Astrocyte (in vitro differentiated cells and primary cell): ENCODE measurements around the gene DOK6. TPM values are rescaled to one million over a fixed set of nuclear protein-coding genes. Genes with fewer than 3 reads are reported as not detected.

Source experiments
- DNase-seq: peaks from one replicate; pipeline ENCODE4 v3.0.0-alpha.2; 2010; ENCODE audit warnings: low read depth
- FAIRE-seq: peaks from 2 replicates; lab custom pipeline; 2011; peaks lifted over from hg19 to GRCh38; lab: Jason Lieb, UNC
- H2AFZ ChIP-seq: 2 replicates; pipeline ENCODE4 v1.6.0; 2012; ENCODE audit warnings: low read depth, low read length, inconsistent platforms
- H3K27ac ChIP-seq: 2 replicates; pipeline ENCODE4 v1.5.1; 2011; ENCODE audit warnings: low read depth, low read length, inconsistent platforms
- H3K27me3 ChIP-seq: 2 replicates; pipeline ENCODE4 v1.6.0; 2011; ENCODE audit warnings: low read length, inconsistent platforms; ENCODE audit not compliant: insufficient read depth
- H3K36me3 ChIP-seq: 2 replicates; pipeline ENCODE4 v1.5.1; 2011; ENCODE audit warnings: low read length, inconsistent platforms; ENCODE audit not compliant: insufficient read depth
- H3K4me1 ChIP-seq: 2 replicates; pipeline ENCODE4 v1.5.1; 2011; ENCODE audit warnings: low read length, inconsistent platforms; ENCODE audit not compliant: insufficient read depth
- H3K4me2 ChIP-seq: 2 replicates; pipeline ENCODE4 v1.6.0; 2012; ENCODE audit warnings: low read length, inconsistent platforms
- H3K4me3 ChIP-seq: 2 replicates; pipeline ENCODE4 v1.5.1; 2011; ENCODE audit warnings: low read depth, mild to moderate bottlenecking, low read length, inconsistent platforms; ENCODE audit not compliant: insufficient read depth
- H3K79me2 ChIP-seq: 2 replicates; pipeline ENCODE4 v1.6.0; 2012; ENCODE audit warnings: mild to moderate bottlenecking, low read length, inconsistent platforms; ENCODE audit not compliant: insufficient read depth
- H3K9ac ChIP-seq: 2 replicates; pipeline ENCODE4 v1.6.0; 2012; ENCODE audit warnings: mild to moderate bottlenecking, low read length, inconsistent platforms
- H3K9me3 ChIP-seq: 2 replicates; pipeline ENCODE4 v1.5.1; 2012; ENCODE audit warnings: low read depth, mild to moderate bottlenecking, low read length, inconsistent platforms; ENCODE audit not compliant: insufficient read depth
- H4K20me1 ChIP-seq: 2 replicates; pipeline ENCODE4 v1.6.0; 2012; ENCODE audit warnings: low read length, inconsistent platforms; ENCODE audit not compliant: insufficient read depth
- H3K27ac Mint-ChIP-seq: one replicate; pipeline ENCODE4 v1.8.0; 2021; ENCODE audit warnings: mild to moderate bottlenecking, mixed read lengths; ENCODE audit not compliant: unreplicated experiment
- H3K27me3 Mint-ChIP-seq: one replicate; pipeline ENCODE4 v1.8.0; 2021; ENCODE audit warnings: low read depth, mixed read lengths; ENCODE audit not compliant: unreplicated experiment
- H3K36me3 Mint-ChIP-seq: one replicate; pipeline ENCODE4 v1.8.0; 2021; ENCODE audit warnings: low read depth, mixed read lengths; ENCODE audit not compliant: unreplicated experiment
- H3K4me1 Mint-ChIP-seq: one replicate; pipeline ENCODE4 v1.8.0; 2021; ENCODE audit warnings: low read depth, mixed read lengths; ENCODE audit not compliant: unreplicated experiment
- H3K4me3 Mint-ChIP-seq: one replicate; pipeline ENCODE4 v1.8.0; 2021; ENCODE audit warnings: mild to moderate bottlenecking, moderate library complexity, mixed read lengths; ENCODE audit not compliant: unreplicated experiment
- H3K9me3 Mint-ChIP-seq: one replicate; pipeline ENCODE4 v1.8.0; 2021; ENCODE audit warnings: mild to moderate bottlenecking, mixed read lengths; ENCODE audit not compliant: unreplicated experiment
- EZH2 ChIP-seq: IDR thresholded peaks from 2 replicates; pipeline ENCODE4 v1.6.1; 2012; ENCODE audit warnings: mild to moderate bottlenecking, low read length, inconsistent platforms; ENCODE audit not compliant: insufficient read depth
- total RNA-seq: library from RNA; stranded (reverse); gene quantifications from 2 replicates; pipeline ENCODE4 v1.2.1, GENCODE V29; 2021
- TF ChIP-seq, protein P1 (sequence below): IDR thresholded peaks from 2 replicates; pipeline ENCODE4 v1.5.1; 2011; ENCODE audit warnings: low read depth, mild to moderate bottlenecking, inconsistent platforms, low read length, moderate library complexity; ENCODE audit not compliant: insufficient read depth

Gene DOK6
- total RNA-seq, 1 donor from 2014 or later, result 2.9 TPM

DNA sequence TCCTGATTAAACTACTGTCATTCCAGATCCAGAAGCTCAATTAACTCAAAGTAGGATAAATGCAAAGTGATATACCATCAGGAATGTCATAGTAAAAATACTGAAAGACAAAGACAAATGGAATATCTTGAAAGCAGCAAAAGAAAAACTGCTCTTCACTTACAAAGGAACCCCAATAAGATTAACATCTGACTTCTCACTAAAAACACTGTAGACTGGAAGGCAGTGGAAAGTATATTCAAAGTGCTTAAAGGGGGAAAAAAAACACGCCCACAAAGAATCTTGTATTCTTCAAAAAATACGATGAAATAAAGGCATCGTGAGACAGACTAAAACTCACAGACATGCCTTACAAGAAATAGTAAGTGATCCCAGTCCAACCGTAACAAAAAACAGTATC lies 195.7 kb downstream of the DOK6 start:
- Mint-ChIP-seq H3K36me3 (no peaks in the 10 kb centered on the region), H3K27ac (no peak overlapping the region), H3K27me3 (no peaks in the 10 kb centered on the region), H3K4me3 (no peak overlapping the region), H3K4me1 (no peaks in the 10 kb centered on the region), H3K9me3 (peaks cover 3% of the 10 kb centered on the region)
- H3K36me3 ChIP-seq, result no peaks in the 10 kb centered on the region
- no peak for FAIRE-seq
- no peaks in the 10 kb centered on the region for H3K4me1 ChIP-seq
- no peak for DNase-seq
- no peaks in the 10 kb centered on the region for H3K9me3 ChIP-seq
- no peaks in the 10 kb centered on the region for H4K20me1 ChIP-seq
- H3K4me3 ChIP-seq, result no peak overlapping the region
- TF ChIP-seq EZH2, result no peak
- TF ChIP-seq, protein P1, sequence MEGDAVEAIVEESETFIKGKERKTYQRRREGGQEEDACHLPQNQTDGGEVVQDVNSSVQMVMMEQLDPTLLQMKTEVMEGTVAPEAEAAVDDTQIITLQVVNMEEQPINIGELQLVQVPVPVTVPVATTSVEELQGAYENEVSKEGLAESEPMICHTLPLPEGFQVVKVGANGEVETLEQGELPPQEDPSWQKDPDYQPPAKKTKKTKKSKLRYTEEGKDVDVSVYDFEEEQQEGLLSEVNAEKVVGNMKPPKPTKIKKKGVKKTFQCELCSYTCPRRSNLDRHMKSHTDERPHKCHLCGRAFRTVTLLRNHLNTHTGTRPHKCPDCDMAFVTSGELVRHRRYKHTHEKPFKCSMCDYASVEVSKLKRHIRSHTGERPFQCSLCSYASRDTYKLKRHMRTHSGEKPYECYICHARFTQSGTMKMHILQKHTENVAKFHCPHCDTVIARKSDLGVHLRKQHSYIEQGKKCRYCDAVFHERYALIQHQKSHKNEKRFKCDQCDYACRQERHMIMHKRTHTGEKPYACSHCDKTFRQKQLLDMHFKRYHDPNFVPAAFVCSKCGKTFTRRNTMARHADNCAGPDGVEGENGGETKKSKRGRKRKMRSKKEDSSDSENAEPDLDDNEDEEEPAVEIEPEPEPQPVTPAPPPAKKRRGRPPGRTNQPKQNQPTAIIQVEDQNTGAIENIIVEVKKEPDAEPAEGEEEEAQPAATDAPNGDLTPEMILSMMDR, result no peak
- no peak overlapping the region for H2AFZ ChIP-seq
- H3K79me2 ChIP-seq, result no peaks in the 10 kb centered on the region
- H3K27me3 ChIP-seq, result no peaks in the 10 kb centered on the region
- no peak overlapping the region for H3K9ac ChIP-seq
- H3K4me2 ChIP-seq, result no peak overlapping the region
- no peak overlapping the region for H3K27ac ChIP-seq

DNA sequence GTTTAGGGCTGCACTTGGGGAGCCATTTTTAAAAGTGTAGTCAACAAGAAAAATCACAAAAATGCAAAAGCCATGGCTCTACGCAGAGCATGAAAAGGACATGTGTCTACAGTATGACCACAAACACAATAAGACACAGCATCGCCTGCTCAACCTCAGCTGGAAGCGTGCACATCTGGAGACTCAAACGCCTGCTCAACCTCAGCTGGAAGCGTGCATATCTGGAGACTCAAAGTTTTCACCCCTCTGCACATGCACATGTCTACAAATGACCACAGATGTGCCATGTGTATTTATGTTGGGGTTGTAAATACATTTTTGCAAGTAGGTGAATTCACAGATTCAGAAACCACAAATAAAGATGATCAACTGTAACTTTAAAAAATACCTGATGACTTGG lies 196.9 kb downstream of the DOK6 start:
- no peaks in the 10 kb centered on the region for H3K4me1 Mint-ChIP-seq
- Histone ChIP-seq H3K9ac (no peak overlapping the region), H3K4me3 (no peak overlapping the region), H3K27me3 (no peaks in the 10 kb centered on the region), H3K9me3 (no peaks in the 10 kb centered on the region), H3K79me2 (no peaks in the 10 kb centered on the region), H3K27ac (no peak overlapping the region), H3K4me2 (no peak overlapping the region), H2AFZ (no peak overlapping the region), H4K20me1 (no peaks in the 10 kb centered on the region), H3K4me1 (no peaks in the 10 kb centered on the region), H3K36me3 (no peaks in the 10 kb centered on the region)
- no peak for TF ChIP-seq EZH2
- TF ChIP-seq, protein P1, result no peak
- no peak overlapping the region for H3K4me3 Mint-ChIP-seq
- H3K9me3 Mint-ChIP-seq, result peaks cover 3% of the 10 kb centered on the region
- FAIRE-seq (no peak), DNase-seq (no peak)
- H3K27ac Mint-ChIP-seq, result no peak overlapping the region
- H3K27me3 Mint-ChIP-seq, result no peaks in the 10 kb centered on the region
- H3K36me3 Mint-ChIP-seq, result no peaks in the 10 kb centered on the region

DNA sequence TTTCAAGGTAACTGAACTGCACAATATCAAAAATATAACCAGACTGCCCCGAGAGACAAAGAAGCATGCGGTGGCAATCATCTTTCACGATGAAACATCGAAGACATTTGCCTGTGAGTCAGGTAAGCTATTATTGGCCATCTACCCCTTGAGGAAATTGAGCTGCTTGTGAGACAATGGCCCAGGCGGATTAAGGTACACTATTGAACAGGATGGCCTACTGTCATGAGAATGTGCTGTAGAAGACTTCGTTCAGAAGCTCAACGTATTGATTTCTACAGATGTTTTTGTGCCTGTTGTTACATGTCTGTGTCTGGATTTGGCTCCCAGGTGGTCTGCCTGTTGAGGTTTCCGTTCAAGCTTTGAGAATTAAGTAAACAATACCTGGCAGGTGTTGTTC lies 198.7 kb downstream of the DOK6 start:
- Histone ChIP-seq H3K36me3 (no peaks in the 10 kb centered on the region), H3K9me3 (no peaks in the 10 kb centered on the region), H3K4me2 (no peak overlapping the region), H3K27ac (no peak overlapping the region), H3K27me3 (no peaks in the 10 kb centered on the region), H3K9ac (no peak overlapping the region), H3K4me3 (no peak overlapping the region), H3K4me1 (no peaks in the 10 kb centered on the region), H3K79me2 (no peaks in the 10 kb centered on the region), H4K20me1 (no peaks in the 10 kb centered on the region), H2AFZ (no peak overlapping the region)
- no peak overlapping the region for H3K27ac Mint-ChIP-seq
- no peaks in the 10 kb centered on the region for H3K36me3 Mint-ChIP-seq
- H3K4me3 Mint-ChIP-seq, result no peak overlapping the region
- no peaks in the 10 kb centered on the region for H3K27me3 Mint-ChIP-seq
- DNase-seq (no peak), FAIRE-seq (no peak)
- no peaks in the 10 kb centered on the region for H3K4me1 Mint-ChIP-seq
- peaks cover 3% of the 10 kb centered on the region for H3K9me3 Mint-ChIP-seq
- TF ChIP-seq, protein P1, result no peak
- TF ChIP-seq EZH2, result no peak
